ENCODE measurements around the gene SFXN4. TPM values are rescaled to one million over a fixed set of nuclear protein-coding genes. Genes with fewer than 3 reads are reported as not detected.

SFXN4 gene
- total RNA-seq, 1 donor from 2014 or later: 13.2 TPM

- no peak overlapping the region for H3K4me2 ChIP-seq
- H4K20me1 ChIP-seq (ENCODE audit: low read depth): peaks cover 4% of the 10 kb centered on the region
- Mint-ChIP-seq H3K27me3 (ENCODE audit: insufficient read depth, low read depth) (no peaks in the 10 kb centered on the region), H3K4me3 (no peak overlapping the region), H3K27ac (no peak overlapping the region), H3K9me3 (no peaks in the 10 kb centered on the region), H3K4me1 (no peaks in the 10 kb centered on the region), H3K36me3 (peaks cover 39% of the 10 kb centered on the region)
- H3K4me1 ChIP-seq: no peaks in the 10 kb centered on the region
- TF ChIP-seq EZH2phosphoT487 (IDR thresholded peaks at IDR 0.05): no peak
- no peak for TF ChIP-seq EZH2 (IDR thresholded peaks at IDR 0.05)
- no peak for TF ChIP-seq CTCF (IDR thresholded peaks at IDR 0.05)
- no peaks in the 10 kb centered on the region for H3K27me3 ChIP-seq
- H3K9ac ChIP-seq: no peak overlapping the region
- H3K9me3 ChIP-seq (ENCODE audit: low read depth): no peaks in the 10 kb centered on the region
- H3K79me2 ChIP-seq (ENCODE audit: low read depth): no peaks in the 10 kb centered on the region
- no peak overlapping the region for H3K27ac ChIP-seq
- DNase-seq (ENCODE audit: low spot score): no peak
- H3F3A ChIP-seq (ENCODE audit: low read depth): no peaks in the 10 kb centered on the region
- no peak overlapping the region for H3K4me3 ChIP-seq
- H2AFZ ChIP-seq (replicated peaks): no peak overlapping the region
- H3K36me3 ChIP-seq: peaks cover 5% of the 10 kb centered on the region
Observed at GRCh38 chr10:119125942-119126341, 39.6 kb downstream of the SFXN4 start.

- H3K9me3 Mint-ChIP-seq: no peaks in the 10 kb centered on the region
- no peak for TF ChIP-seq EZH2phosphoT487 (IDR thresholded peaks at IDR 0.05)
- no peak for TF ChIP-seq CTCF (IDR thresholded peaks at IDR 0.05)
- TF ChIP-seq EZH2 (IDR thresholded peaks at IDR 0.05): no peak
- Histone ChIP-seq H4K20me1 (ENCODE audit: low read depth) (no peaks in the 10 kb centered on the region), H3K4me1 (no peaks in the 10 kb centered on the region), H3K27me3 (no peaks in the 10 kb centered on the region), H3K27ac (no peak overlapping the region), H3K9me3 (ENCODE audit: low read depth) (no peaks in the 10 kb centered on the region), H3K36me3 (peaks cover 8% of the 10 kb centered on the region), H3K9ac (no peak overlapping the region), H3K4me3 (no peak overlapping the region), H3F3A (ENCODE audit: low read depth) (no peaks in the 10 kb centered on the region), H3K79me2 (ENCODE audit: low read depth) (no peaks in the 10 kb centered on the region), H2AFZ (replicated peaks) (no peak overlapping the region), H3K4me2 (no peak overlapping the region)
- DNase-seq (ENCODE audit: low spot score): no peak
- H3K36me3 Mint-ChIP-seq: peaks cover 22% of the 10 kb centered on the region
- no peak overlapping the region for H3K4me3 Mint-ChIP-seq
- no peaks in the 10 kb centered on the region for H3K4me1 Mint-ChIP-seq
- H3K27me3 Mint-ChIP-seq (ENCODE audit: insufficient read depth, low read depth): peaks cover 3% of the 10 kb centered on the region
- H3K27ac Mint-ChIP-seq: no peak overlapping the region
Observed at GRCh38 chr10:119120875-119121274, 44.6 kb downstream of the SFXN4 start.

- no peak overlapping the region for H3K9ac ChIP-seq
- Mint-ChIP-seq H3K36me3 (peaks cover 20% of the 10 kb centered on the region), H3K27me3 (ENCODE audit: insufficient read depth, low read depth) (peaks cover 3% of the 10 kb centered on the region), H3K27ac (no peak overlapping the region), H3K9me3 (no peaks in the 10 kb centered on the region), H3K4me3 (no peak overlapping the region), H3K4me1 (no peaks in the 10 kb centered on the region)
- H3K4me1 ChIP-seq: no peaks in the 10 kb centered on the region
- H3K36me3 ChIP-seq: peaks cover 6% of the 10 kb centered on the region
- no peak for DNase-seq (ENCODE audit: low spot score)
- H4K20me1 ChIP-seq (ENCODE audit: low read depth): no peaks in the 10 kb centered on the region
- no peak overlapping the region for H3K4me3 ChIP-seq
- H3K79me2 ChIP-seq (ENCODE audit: low read depth): no peaks in the 10 kb centered on the region
- H3K4me2 ChIP-seq: no peak overlapping the region
- H3K9me3 ChIP-seq (ENCODE audit: low read depth): no peaks in the 10 kb centered on the region
- H2AFZ ChIP-seq (replicated peaks): no peak overlapping the region
- H3K27me3 ChIP-seq: no peaks in the 10 kb centered on the region
- H3K27ac ChIP-seq: no peak overlapping the region
- no peak for TF ChIP-seq EZH2 (IDR thresholded peaks at IDR 0.05)
- H3F3A ChIP-seq (ENCODE audit: low read depth): no peaks in the 10 kb centered on the region
Observed at GRCh38 chr10:119120413-119120867, 45.1 kb downstream of the SFXN4 start.

GRCh38 chr10:119119400-119119799, 46.1 kb downstream of the SFXN4 start:
- Histone ChIP-seq H2AFZ (replicated peaks) (no peak overlapping the region), H3K27me3 (no peaks in the 10 kb centered on the region), H3K4me3 (no peak overlapping the region), H3K79me2 (ENCODE audit: low read depth) (no peaks in the 10 kb centered on the region), H3K9ac (no peak overlapping the region), H3F3A (ENCODE audit: low read depth) (no peaks in the 10 kb centered on the region), H3K36me3 (peaks cover 6% of the 10 kb centered on the region), H3K4me2 (no peak overlapping the region), H3K4me1 (no peaks in the 10 kb centered on the region), H3K27ac (no peak overlapping the region), H4K20me1 (ENCODE audit: low read depth) (no peaks in the 10 kb centered on the region), H3K9me3 (ENCODE audit: low read depth) (no peaks in the 10 kb centered on the region)
- no peak for DNase-seq (ENCODE audit: low spot score)
- Mint-ChIP-seq H3K9me3 (no peaks in the 10 kb centered on the region), H3K4me1 (no peaks in the 10 kb centered on the region), H3K27ac (no peak overlapping the region), H3K27me3 (ENCODE audit: insufficient read depth, low read depth) (peaks cover 3% of the 10 kb centered on the region), H3K4me3 (no peak overlapping the region), H3K36me3 (peaks cover 23% of the 10 kb centered on the region)
- TF ChIP-seq CTCF (IDR thresholded peaks at IDR 0.05) (no peak), EZH2phosphoT487 (IDR thresholded peaks at IDR 0.05) (no peak), EZH2 (IDR thresholded peaks at IDR 0.05) (no peak)
